IPS-20b (cell line): Measurements from ENCODE around the gene URGCP.
"Not testable (repeated sequence)": the region's sequence is repeated elsewhere in the genome, so short reads cannot be mapped to it uniquely, and the experiment has no call there.

ENCODE experiments used
- H3K27ac ChIP-seq: one replicate; pipeline ENCODE4 v1.5.1; 2013; ENCODE audit warnings: low read length
- H3K27me3 ChIP-seq: 2 replicates; pipeline ENCODE4 v1.6.1; 2013; ENCODE audit warnings: mild to moderate bottlenecking, low read length, inconsistent platforms; ENCODE audit not compliant: insufficient read depth
- H3K36me3 ChIP-seq: 2 replicates; pipeline ENCODE4 v1.6.1; 2013; ENCODE audit warnings: low read depth, mild to moderate bottlenecking, inconsistent platforms, low read length, moderate library complexity; ENCODE audit not compliant: insufficient read depth
- H3K4me1 ChIP-seq: 2 replicates; pipeline ENCODE4 v1.6.1; 2013; ENCODE audit warnings: mild to moderate bottlenecking, control low read depth, inconsistent platforms, low read length, moderate library complexity; ENCODE audit not compliant: insufficient read depth
- H3K4me3 ChIP-seq: 2 replicates; pipeline ENCODE4 v1.5.1; 2013; ENCODE audit warnings: mild to moderate bottlenecking, low read length, inconsistent platforms
- H3K9ac ChIP-seq: 2 replicates; pipeline ENCODE4 v1.6.1; 2013; ENCODE audit warnings: low read depth, mild to moderate bottlenecking, inconsistent platforms, low read length, moderate library complexity
- H3K9me3 ChIP-seq: 2 replicates; pipeline ENCODE4 v1.6.1; 2013; ENCODE audit warnings: mild to moderate bottlenecking, low read depth, low read length, inconsistent platforms; ENCODE audit not compliant: insufficient read depth

URGCP gene

DNA sequence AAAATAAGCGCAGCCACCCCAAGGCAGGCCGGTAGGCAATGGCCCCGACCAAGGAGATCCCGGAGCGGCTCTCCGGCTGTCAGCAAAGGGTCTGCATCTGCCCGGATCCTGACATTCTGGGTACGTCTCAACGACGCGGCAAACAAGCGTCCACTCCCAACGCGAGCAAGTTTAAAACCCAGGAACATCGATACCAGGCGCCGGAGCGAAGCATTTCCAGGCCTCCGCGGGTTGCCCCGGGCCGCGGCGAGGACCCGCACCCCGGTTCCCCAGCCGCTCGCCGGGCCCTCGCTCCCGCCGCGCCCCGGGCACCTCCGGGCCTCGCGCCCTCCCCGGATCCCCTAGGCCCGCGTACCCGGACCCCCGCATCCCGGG, 453 bp downstream of the URGCP start:
- Histone ChIP-seq H3K4me3 (peak overlapping the region; percentile 75), H3K9me3 (no peaks in the 10 kb centered on the region), H3K36me3 (no peaks in the 10 kb centered on the region), H3K4me1 (0 out of 2 replicates have a peak, but pooled peaks cover 2% of the 10 kb centered on the region), H3K27ac (no peak overlapping the region), H3K27me3 (no peaks in the 10 kb centered on the region), H3K9ac (peak overlapping the region; percentile 60; the same call in 1 of the 2 replicates)

DNA sequence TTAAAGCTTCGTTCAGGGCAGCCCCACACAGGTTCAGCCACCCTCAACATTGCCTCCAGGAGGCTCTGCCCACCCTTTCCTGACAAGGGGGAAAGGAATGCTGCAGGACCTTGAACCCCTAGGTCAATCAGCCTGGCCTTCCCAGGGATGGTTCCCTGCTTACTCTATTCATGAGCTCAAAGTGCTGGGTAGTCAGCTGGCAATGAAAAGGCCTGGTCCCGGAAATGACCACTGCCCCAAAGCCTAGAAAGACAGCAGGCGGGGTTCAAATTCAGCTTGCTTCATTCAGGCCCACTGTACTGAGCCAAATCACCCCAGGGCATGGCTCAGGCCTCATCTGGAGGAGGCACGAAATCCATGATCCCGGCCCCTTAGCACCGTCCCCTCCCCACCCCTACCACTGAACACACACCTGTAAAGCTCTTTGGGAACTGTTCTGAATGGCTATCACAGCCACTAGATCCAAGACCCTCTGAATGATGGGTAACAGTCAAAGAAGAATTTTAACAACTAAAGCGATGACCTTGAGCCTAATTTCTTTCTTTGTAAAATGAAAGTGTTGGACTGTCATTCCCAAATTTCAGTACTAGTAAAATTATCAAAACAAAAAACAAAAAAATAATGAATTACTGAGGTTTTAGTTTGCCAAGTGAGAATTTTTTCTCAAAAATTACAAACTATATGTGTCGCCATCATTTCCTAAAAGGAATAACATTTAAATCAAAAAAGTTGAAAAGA, 1.0 kb downstream of the URGCP start:
- H3K9ac ChIP-seq: peak overlapping the region; percentile 60; the same call in 1 of the 2 replicates
- no peak overlapping the region for H3K27ac ChIP-seq
- peak overlapping the region; percentile 75 for H3K4me3 ChIP-seq
- H3K27me3 ChIP-seq: no peaks in the 10 kb centered on the region
- no peaks in the 10 kb centered on the region for H3K9me3 ChIP-seq
- H3K36me3 ChIP-seq: no peaks in the 10 kb centered on the region
- 0 out of 2 replicates have a peak, but pooled peaks cover 2% of the 10 kb centered on the region for H3K4me1 ChIP-seq

DNA sequence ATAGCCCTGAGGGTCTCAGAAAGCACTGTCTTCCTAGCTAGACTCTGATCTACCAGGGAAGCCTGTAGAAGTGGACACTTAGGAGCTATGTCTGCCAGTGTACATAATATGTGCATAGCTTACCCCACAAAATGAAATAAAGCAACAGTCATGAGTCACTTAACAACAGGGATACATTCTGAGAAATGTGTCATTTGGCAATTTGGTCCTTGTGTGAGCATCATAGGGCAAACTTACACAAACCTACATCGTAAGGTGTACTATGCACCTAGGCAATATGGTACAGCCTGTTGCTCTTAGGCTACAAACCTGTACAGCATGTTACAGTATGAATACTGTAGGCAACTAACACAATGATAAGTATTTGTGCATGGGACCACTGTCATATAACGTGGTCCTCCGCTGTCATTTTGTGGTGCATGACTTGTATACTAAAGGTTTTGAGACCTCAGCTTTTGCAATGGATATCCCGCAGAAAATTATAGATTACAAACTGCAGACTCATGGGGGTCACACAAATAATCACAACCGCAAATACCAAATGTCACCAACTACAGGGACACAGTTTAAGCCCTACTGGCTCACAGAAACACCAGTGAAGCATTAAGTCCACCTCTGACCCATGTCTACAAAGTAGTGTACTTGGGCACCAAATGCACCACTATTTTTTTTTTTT, 1.7 kb downstream of the URGCP start:
- Histone ChIP-seq H3K9ac (no peak overlapping the region), H3K36me3 (no peaks in the 10 kb centered on the region), H3K27me3 (no peaks in the 10 kb centered on the region), H3K9me3 (no peaks in the 10 kb centered on the region), H3K4me3 (no peak overlapping the region; the same call in 1 of the 2 replicates), H3K4me1 (0 out of 2 replicates have a peak, but pooled peaks cover 2% of the 10 kb centered on the region), H3K27ac (no peak overlapping the region)

GRCh38 chr7:43902542-43903054, 3.8 kb downstream of the URGCP start:
- Histone ChIP-seq H3K9me3 (no peaks in the 10 kb centered on the region), H3K4me1 (0 out of 2 replicates have a peak, but pooled peaks cover 2% of the 10 kb centered on the region), H3K27me3 (no peaks in the 10 kb centered on the region), H3K4me3 (no peak overlapping the region), H3K27ac (no peak overlapping the region), H3K9ac (no peak overlapping the region), H3K36me3 (no peaks in the 10 kb centered on the region)

DNA sequence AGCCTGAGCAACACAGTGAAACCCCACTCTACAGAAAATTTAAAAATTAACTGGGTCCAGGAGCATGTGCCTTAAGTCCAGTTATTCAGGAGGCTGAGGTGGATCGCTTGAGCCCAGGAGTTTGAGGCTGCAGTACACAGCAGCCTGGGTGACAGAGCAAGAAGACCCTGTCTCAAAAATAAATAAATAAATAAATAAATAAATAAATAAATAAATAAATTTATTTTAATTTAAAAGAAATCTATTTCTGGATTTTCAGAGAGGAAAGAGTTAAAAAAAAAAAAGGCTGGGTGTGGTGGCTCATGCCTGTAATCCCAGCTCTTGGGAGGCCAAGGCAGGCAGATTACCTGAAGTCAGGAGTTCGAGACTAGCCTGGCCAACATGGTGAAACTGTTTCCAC, 7.8 kb downstream of the URGCP start:
- H3K27me3 ChIP-seq: not testable (repeated sequence)

DNA sequence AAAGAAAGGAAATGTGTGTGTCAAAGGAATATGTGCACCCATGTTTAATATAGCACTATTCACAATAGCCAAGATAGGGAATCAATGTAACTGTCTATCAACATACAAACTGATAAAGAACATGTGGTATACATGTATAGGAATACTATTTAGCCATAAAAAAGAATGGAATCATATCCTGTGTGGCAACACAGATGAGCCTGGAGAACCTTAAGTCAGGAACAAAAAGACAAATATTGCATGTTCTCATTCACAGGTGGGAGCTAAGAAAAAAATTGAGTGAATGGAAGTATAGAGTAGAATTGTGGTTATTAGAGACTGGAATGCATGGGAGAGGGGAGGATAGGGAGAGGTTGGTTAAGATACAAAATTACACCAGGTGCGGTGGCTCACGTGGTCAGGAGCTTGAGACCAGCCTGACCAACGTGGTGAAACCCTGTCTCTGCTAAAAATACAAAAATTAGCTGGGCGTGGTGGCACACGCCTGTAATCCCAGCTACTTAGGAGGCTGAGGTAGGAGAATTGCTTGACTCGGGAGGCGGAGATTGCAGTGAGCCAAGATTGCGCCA, 10.5 kb downstream of the URGCP start:
- Histone ChIP-seq H3K9ac (no peak overlapping the region), H3K27me3 (no peaks in the 10 kb centered on the region), H3K9me3 (no peaks in the 10 kb centered on the region), H3K4me1 (no peaks in the 10 kb centered on the region), H3K36me3 (no peaks in the 10 kb centered on the region), H3K27ac (no peak overlapping the region), H3K4me3 (no peak overlapping the region)

More for the DNA sequence above, 7.8 kb downstream of the URGCP start:
- H3K4me3 ChIP-seq, H3K9ac ChIP-seq, H3K9me3 ChIP-seq, H3K36me3 ChIP-seq, H3K4me1 ChIP-seq, H3K27ac ChIP-seq: not testable (repeated sequence)

DNA sequence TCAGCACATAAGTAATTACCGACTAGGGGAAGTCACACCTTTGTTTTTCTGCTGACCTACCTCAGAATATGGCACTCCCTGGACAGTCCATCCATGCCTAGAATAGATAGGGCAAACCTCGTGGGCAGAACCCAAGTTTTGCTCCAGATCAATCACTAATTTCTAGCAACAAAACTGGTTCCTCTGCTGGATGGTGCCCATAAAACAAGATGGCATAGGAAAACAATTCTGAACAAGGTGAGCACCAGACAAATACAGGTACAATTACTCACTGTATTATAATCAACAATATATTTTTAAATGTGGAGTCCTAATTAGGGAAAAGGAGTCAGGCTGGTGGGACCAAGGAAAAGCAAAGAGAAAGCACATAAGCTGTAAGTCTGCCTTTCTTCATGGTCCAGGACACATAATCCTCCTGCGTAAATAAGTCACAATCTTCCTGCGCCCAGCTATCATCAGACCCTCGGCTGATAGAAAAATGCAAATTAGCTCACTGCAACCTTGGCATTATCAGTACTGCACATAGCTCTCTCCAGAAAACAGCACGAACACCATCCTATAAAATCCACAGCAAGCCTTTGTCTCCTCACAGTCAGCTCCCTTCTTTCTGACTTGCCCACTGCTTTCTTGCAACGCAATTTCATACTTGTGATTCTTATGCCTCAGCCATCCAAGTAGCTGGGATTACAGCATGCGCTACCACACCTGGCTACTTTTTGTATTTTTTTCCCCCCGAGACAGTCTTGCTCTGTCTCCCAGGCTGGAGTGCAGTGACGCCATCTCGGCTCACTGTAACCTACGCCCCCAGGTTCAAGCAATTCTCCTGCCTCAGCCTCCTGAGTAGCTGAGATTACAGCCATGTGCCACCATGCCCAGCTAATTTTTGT, 15.1 kb downstream of the URGCP start:
- Histone ChIP-seq H3K36me3 (no peaks in the 10 kb centered on the region), H3K9ac (no peak overlapping the region), H3K27me3 (no peaks in the 10 kb centered on the region), H3K4me1 (no peaks in the 10 kb centered on the region), H3K4me3 (no peak overlapping the region), H3K27ac (no peak overlapping the region), H3K9me3 (no peaks in the 10 kb centered on the region)

DNA sequence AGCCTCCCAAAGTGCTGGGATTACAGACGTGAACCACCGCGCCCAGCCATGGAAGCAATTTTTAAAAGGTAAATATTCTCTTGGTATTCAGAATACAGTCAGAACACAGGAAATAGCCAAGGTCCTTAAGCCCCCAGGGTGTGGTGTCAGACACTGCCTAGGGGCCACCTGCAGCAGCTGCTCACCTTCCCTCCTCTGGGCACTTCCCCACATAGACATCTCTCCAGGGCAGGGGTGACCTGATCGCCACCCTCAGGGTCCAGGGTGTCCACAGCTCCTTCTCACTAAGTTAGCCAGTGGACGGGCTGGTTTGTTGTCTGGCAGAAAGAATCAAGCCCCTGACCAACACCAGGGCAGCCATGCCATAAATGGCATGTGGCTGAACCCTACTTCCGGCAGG, 15.9 kb downstream of the URGCP start:
- H3K9me3 ChIP-seq: no peaks in the 10 kb centered on the region
- no peak overlapping the region for H3K27ac ChIP-seq
- H3K4me3 ChIP-seq: no peak overlapping the region
- H3K9ac ChIP-seq: no peak overlapping the region
- H3K36me3 ChIP-seq: peaks cover 7% of the 10 kb centered on the region
- H3K4me1 ChIP-seq: no peaks in the 10 kb centered on the region
- no peaks in the 10 kb centered on the region for H3K27me3 ChIP-seq

GRCh38 chr7:43888993-43889945, 17.1 kb downstream of the URGCP start:
- H3K9me3 ChIP-seq: no peaks in the 10 kb centered on the region
- H3K4me3 ChIP-seq: no peak overlapping the region
- H3K4me1 ChIP-seq: no peaks in the 10 kb centered on the region
- H3K27me3 ChIP-seq: no peaks in the 10 kb centered on the region
- H3K27ac ChIP-seq: no peak overlapping the region
- H3K9ac ChIP-seq: no peak overlapping the region
- peaks cover 9% of the 10 kb centered on the region for H3K36me3 ChIP-seq

GRCh38 chr7:43884617-43885016, 21.8 kb downstream of the URGCP start:
- H3K36me3 ChIP-seq: peaks cover 22% of the 10 kb centered on the region
- 0 out of 2 replicates have a peak, but pooled peaks cover 3% of the 10 kb centered on the region for H3K4me1 ChIP-seq
- H3K4me3 ChIP-seq: no peak overlapping the region
- no peak overlapping the region for H3K27ac ChIP-seq
- no peaks in the 10 kb centered on the region for H3K9me3 ChIP-seq
- no peaks in the 10 kb centered on the region for H3K27me3 ChIP-seq
- no peak overlapping the region for H3K9ac ChIP-seq
